GM18508 (cell line): ENCODE measurements around the gene COX20.

Experiments used
- ATAC-seq: cut with Tn5 transposase; IDR thresholded peaks from one replicate; pipeline ENCODE4 v1.9.1; 2021; ENCODE audit warnings: moderate number of reproducible peaks; ENCODE audit not compliant: insufficient read depth, unreplicated experiment

Gene COX20

GRCh38 chr1:244850099-244850852 lies 14.8 kb downstream of the COX20 start:
- ATAC-seq, result no peak

- ATAC-seq, result no peak
Observed at GRCh38 chr1:244850896-244851295, 15.4 kb downstream of the COX20 start.

GRCh38 chr1:244851546-244852231 lies 16.2 kb downstream of the COX20 start:
- no peak for ATAC-seq

DNA sequence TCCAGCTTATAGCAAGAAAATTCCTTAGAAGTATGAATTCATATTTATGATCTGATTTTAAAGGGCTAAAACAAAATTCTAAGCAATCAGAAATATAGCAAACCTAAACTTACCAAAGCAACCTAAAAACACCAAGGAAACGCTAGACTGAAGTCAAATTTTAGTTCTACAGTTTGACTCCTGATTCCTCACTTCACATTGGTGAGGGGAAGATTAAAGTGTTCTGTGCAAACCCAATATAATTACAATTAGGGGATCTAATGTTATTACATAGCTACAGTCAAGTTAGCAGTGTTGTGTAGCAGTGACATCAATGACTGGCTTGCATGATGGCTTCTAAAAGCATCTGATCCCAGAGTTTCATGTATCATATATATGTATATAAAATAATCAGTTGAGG lies 17.2 kb downstream of the COX20 start:
- ATAC-seq, result no peak

- no peak for ATAC-seq
Observed at GRCh38 chr1:244854166-244854565, 18.7 kb downstream of the COX20 start.

- no peak for ATAC-seq
Observed at GRCh38 chr1:244854865-244855578, 19.6 kb downstream of the COX20 start.

- ATAC-seq, result no peak
Observed at GRCh38 chr1:244857761-244858160, 22.3 kb downstream of the COX20 start.

- ATAC-seq, result no peak
Observed at GRCh38 chr1:244858357-244858756, 22.9 kb downstream of the COX20 start.

DNA sequence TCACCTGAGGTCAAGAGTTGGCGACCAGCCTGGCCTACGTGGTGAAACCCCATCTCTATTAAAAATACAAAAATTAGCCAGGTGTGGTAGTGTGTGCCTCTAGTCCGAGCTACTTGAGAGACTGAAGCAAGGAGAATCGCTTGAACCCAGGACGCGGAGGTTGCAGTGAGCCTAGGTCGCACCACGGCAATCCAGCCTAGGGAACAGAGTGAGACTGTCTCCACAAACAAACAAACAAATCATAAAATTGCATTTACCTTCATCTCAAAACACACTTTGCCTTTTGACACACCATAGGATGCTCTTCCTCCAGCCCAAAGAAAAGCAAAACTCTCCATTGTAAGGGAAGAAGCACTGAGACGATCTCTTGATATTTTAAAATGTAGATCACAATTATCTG lies 24.6 kb downstream of the COX20 start:
- ATAC-seq, result no peak

DNA sequence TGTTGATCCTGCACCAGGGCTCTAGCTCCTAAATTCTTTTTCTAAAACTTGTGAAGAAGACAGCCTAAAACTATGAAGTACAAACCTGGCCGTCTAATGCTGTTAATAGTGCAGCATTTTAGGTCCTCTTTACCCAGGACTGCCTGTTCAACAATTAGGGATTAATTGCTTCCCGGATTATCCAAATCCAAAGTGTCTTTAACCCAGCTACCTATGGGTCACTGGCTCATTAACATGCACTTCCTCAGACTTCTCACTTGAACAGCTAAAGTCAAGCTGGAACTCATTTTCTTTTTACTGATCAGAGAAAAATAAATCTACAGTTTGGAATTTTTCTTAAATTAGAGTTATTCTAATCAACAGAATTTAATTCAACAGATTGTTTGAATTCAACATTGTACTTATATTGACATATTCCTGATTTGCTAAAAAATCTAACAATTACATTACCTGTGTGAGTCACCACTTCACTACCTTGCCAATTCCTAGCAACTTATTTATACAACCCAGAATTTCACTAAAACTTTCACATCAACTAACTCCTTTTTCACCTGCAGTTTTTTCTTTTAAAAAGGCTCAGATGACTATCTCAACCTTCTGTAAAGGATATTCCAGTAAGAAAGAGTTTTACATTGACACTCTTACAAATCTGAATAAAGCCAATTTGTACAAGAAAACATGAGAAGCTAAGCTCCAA lies 25.6 kb downstream of the COX20 start:
- ATAC-seq, result no peak

DNA sequence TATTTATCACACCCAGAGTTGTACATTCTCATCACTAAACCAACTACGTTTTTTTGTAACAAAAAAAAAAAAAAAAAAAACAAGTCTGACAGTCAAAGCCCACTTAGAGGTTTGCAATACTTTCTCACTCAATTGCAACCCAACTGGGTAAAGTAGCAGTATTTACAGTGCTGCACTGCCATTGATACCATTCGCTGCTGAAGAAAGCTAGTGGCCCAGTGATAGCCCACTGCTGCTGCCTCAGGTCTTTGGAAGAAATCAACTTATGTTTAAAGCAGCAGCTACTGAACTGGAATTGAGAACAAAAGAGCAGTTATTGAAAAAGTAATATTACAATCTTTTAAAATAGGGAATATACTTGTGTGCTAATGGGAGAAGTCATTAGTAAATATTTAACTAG lies 26.2 kb downstream of the COX20 start:
- ATAC-seq, result no peak

GRCh38 chr1:244862354-244862698 lies 26.9 kb downstream of the COX20 start:
- no peak for ATAC-seq

- ATAC-seq, result no peak
Observed at GRCh38 chr1:244862699-244863490, 27.4 kb downstream of the COX20 start.

GRCh38 chr1:244863491-244864252 lies 28.2 kb downstream of the COX20 start:
- ATAC-seq, result no peak

GRCh38 chr1:244864253-244865027 lies 29.0 kb downstream of the COX20 start, which contains the start of gene HNRNPU:
Gene HNRNPU (minus strand): TSS chr1:244864543. CDS start chr1:244864307, 236 bp downstream.
- ATAC-seq, result peak; percentile 38

DNA sequence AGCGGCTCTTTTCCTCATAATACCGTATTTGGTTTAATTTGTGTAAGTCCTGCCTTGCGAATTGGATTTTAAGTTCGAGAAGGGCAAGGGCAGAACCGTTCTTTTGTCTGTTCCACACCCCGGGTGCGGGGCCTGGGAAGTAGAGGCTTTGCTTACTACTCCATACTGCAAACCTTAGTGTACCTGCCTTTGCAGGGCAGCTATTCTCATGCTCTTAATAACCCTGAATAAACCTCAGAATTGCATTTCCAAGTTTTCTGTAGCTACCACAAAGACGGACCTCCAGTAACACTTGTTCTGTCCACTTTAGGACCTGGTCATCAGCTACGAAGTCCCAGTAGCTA lies 29.5 kb downstream of the COX20 start:
- ATAC-seq, result peak; percentile 0

DNA sequence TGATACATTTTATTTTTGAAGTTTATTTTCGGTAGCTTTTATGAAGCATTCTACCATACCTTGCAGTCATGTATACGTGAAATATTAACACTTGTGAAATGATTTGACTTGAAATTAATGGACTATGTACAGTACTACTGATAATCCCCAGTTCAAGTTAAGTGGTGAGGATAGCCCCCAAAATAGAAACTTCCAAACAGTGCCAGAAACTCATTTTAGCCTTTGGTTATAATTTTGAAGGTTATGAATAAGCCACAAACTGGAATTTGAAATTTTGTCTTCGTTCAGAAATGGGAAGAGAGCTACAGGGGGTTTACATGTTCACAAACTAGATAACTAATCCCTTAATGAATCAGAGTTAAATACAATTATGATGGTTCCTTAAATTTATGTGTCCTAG lies 30.4 kb downstream of the COX20 start:
- no peak for ATAC-seq

- ATAC-seq, result no peak
Observed at GRCh38 chr1:244866355-244866754, 30.9 kb downstream of the COX20 start.
